Right renal pelvis (tissue), 4 donors: ENCODE results near the gene FBXW8. TPM values are rescaled to one million over a fixed set of nuclear protein-coding genes. Genes with fewer than 3 reads are reported as not detected.

Experiments
- DNase-seq, 4 donors: peaks; one replicate each; pipeline ENCODE4 v3.0.0-alpha.2; 2013; ENCODE audit warnings: low read depth in 4 of 4, low spot score in 3 of 4, missing footprints in 1 of 4
- polyA plus RNA-seq, 4 donors: library from polyadenylated mRNA; unstranded; fragments of 120-200 nt; gene quantifications; one replicate each; pipeline ENCODE4 v1.2.1, GENCODE V29; 2013; ENCODE audit not compliant: insufficient read length in 4 of 4

Gene FBXW8
- polyA plus RNA-seq, 4 donors, result 22.1 to 25.6 (median 23.7) TPM

GRCh38 chr12:117071009-117071408, 160.3 kb downstream of the FBXW8 start:
- DNase-seq, result no peak

GRCh38 chr12:117072106-117072505, 161.4 kb downstream of the FBXW8 start:
- no peak for DNase-seq

- DNase-seq, result no peak
Measured at GRCh38 chr12:117072736-117073490, 162.2 kb downstream of the FBXW8 start.

- DNase-seq, result no peak
Measured at GRCh38 chr12:117073611-117074010, 162.9 kb downstream of the FBXW8 start.

GRCh38 chr12:117076410-117077372, 165.9 kb downstream of the FBXW8 start:
- DNase-seq, result no peak

- DNase-seq, result no peak
Measured at GRCh38 chr12:117079487-117079886, 168.7 kb downstream of the FBXW8 start.

- peak in 2 of 4 donors; percentile 41 to 65 for DNase-seq
Measured at GRCh38 chr12:117080661-117081144, 170.0 kb downstream of the FBXW8 start.

Other genes starting within 250 kb of the FBXW8 start
- gene SPRING1, start 172.9 kb upstream of the FBXW8 start, polyA plus RNA-seq, result 10 to 100 TPM; 35.3 to 39.9 (median 37.3) TPM
- 1 to 10 TPM; 4.7 to 6.2 (median 4.9) TPM for gene RNFT2, start 172.6 kb upstream of the FBXW8 start, polyA plus RNA-seq
- gene HRK, start 29.5 kb upstream of the FBXW8 start, polyA plus RNA-seq, result under 1 TPM; 0.24 to 0.65 (median 0.45) TPM
- 10 to 100 TPM in 2 of 4 donors, 1 to 10 TPM in 2; 7.8 to 11.1 (median 9.3) TPM for gene TESC, start 188.5 kb downstream of the FBXW8 start, polyA plus RNA-seq